Mucosa of rectum (tissue), 2 donors: ENCODE measurements around the gene THPO.
A peak's percentile ranks its signal among the peaks of the same experiment; 100 is the strongest.

ENCODE experiments used
- H3K27ac ChIP-seq, 2 donors: one replicate each; pipeline ENCODE4 v1.7.0; 2013; ENCODE audit warnings: inconsistent platforms in 2 of 2, low read depth in 2 of 2, low read length in 2 of 2
- H3K27me3 ChIP-seq, 2 donors: one replicate each; pipeline ENCODE4 v1.7.0; 2013; ENCODE audit warnings: low read length in 2 of 2; ENCODE audit not compliant: control insufficient read depth in 2 of 2, insufficient read depth in 2 of 2
- H3K36me3 ChIP-seq, 2 donors: one replicate each; pipeline ENCODE4 v1.7.0; 2013; ENCODE audit warnings: low read length in 2 of 2; ENCODE audit not compliant: control insufficient read depth in 2 of 2, insufficient read depth in 2 of 2
- H3K4me1 ChIP-seq, 2 donors: one replicate each; pipeline ENCODE4 v1.7.0; 2013; ENCODE audit warnings: low read length in 2 of 2, mild to moderate bottlenecking in 1 of 2; ENCODE audit not compliant: control insufficient read depth in 2 of 2, insufficient read depth in 2 of 2
- H3K4me3 ChIP-seq, 2 donors: one replicate each; pipeline ENCODE4 v1.7.0; 2013; ENCODE audit warnings: low read length in 2 of 2
- H3K9ac ChIP-seq, 2 donors: one replicate each; pipeline ENCODE4 v1.7.0; 2013; ENCODE audit warnings: low read length in 2 of 2, low read depth in 1 of 2, mild to moderate bottlenecking in 1 of 2
- H3K9me3 ChIP-seq, 2 donors: one replicate each; pipeline ENCODE4 v1.7.0; 2013; ENCODE audit warnings: low read length in 2 of 2; ENCODE audit not compliant: control insufficient read depth in 2 of 2
- donor health status: healthy.
- donor health status: Normal muscosa, but diverticular disease.

Gene THPO

GRCh38 chr3:184386047-184386806 lies 8.2 kb upstream of the THPO start:
- Histone ChIP-seq H3K9me3 (no peaks in the 10 kb centered on the region), H3K27ac (no peak overlapping the region), H3K4me1 (peaks cover 0 to 4% of the 10 kb centered on the region in 2 donors), H3K9ac (no peak overlapping the region), H3K36me3 (no peaks in the 10 kb centered on the region), H3K27me3 (peaks cover 9 to 20% of the 10 kb centered on the region in 2 donors), H3K4me3 (no peak overlapping the region)

- Histone ChIP-seq H3K27me3 (peaks cover 16 to 25% of the 10 kb centered on the region in 2 donors), H3K9me3 (no peaks in the 10 kb centered on the region), H3K9ac (no peak overlapping the region), H3K4me3 (no peak overlapping the region), H3K4me1 (peaks cover 8 to 10% of the 10 kb centered on the region in 2 donors), H3K36me3 (no peaks in the 10 kb centered on the region), H3K27ac (no peak overlapping the region)
Observed at GRCh38 chr3:184384856-184385422, 6.9 kb upstream of the THPO start.

- H3K4me3 ChIP-seq: no peak overlapping the region
- no peaks in the 10 kb centered on the region for H3K9me3 ChIP-seq
- H3K4me1 ChIP-seq: peaks cover 8 to 10% of the 10 kb centered on the region in 2 donors
- peaks cover 18 to 28% of the 10 kb centered on the region in 2 donors for H3K27me3 ChIP-seq
- no peaks in the 10 kb centered on the region for H3K36me3 ChIP-seq
- no peak overlapping the region for H3K9ac ChIP-seq
- H3K27ac ChIP-seq: no peak overlapping the region
Observed at GRCh38 chr3:184384342-184384741, 6.3 kb upstream of the THPO start.

GRCh38 chr3:184383033-184383740 lies 5.2 kb upstream of the THPO start:
- Histone ChIP-seq H3K36me3 (no peaks in the 10 kb centered on the region), H3K4me1 (peaks cover 8 to 10% of the 10 kb centered on the region in 2 donors), H3K9me3 (no peaks in the 10 kb centered on the region), H3K27me3 (peaks cover 29 to 40% of the 10 kb centered on the region in 2 donors), H3K9ac (no peak overlapping the region), H3K27ac (no peak overlapping the region), H3K4me3 (no peak overlapping the region)

- no peak overlapping the region for H3K27ac ChIP-seq
- peaks cover 33 to 43% of the 10 kb centered on the region in 2 donors for H3K27me3 ChIP-seq
- no peak overlapping the region for H3K4me3 ChIP-seq
- H3K9me3 ChIP-seq: no peaks in the 10 kb centered on the region
- no peaks in the 10 kb centered on the region for H3K36me3 ChIP-seq
- peaks cover 8 to 10% of the 10 kb centered on the region in 2 donors for H3K4me1 ChIP-seq
- H3K9ac ChIP-seq: no peak overlapping the region
Observed at GRCh38 chr3:184382326-184383032, 4.5 kb upstream of the THPO start.

GRCh38 chr3:184381261-184382224 lies 3.5 kb upstream of the THPO start:
- no peak overlapping the region for H3K9ac ChIP-seq
- no peaks in the 10 kb centered on the region for H3K9me3 ChIP-seq
- H3K27me3 ChIP-seq: peaks cover 33 to 43% of the 10 kb centered on the region in 2 donors
- no peaks in the 10 kb centered on the region for H3K36me3 ChIP-seq
- no peak overlapping the region for H3K27ac ChIP-seq
- peaks cover 8 to 10% of the 10 kb centered on the region in 2 donors for H3K4me1 ChIP-seq
- peak overlapping the region; percentile 45 to 58 for H3K4me3 ChIP-seq

- H3K36me3 ChIP-seq: no peaks in the 10 kb centered on the region
- H3K4me1 ChIP-seq: peaks cover 8 to 10% of the 10 kb centered on the region in 2 donors
- peak overlapping the region in 1 of 2 donors; percentile 31 for H3K9ac ChIP-seq
- H3K4me3 ChIP-seq: peak overlapping the region; percentile 45 to 58
- no peak overlapping the region for H3K27ac ChIP-seq
- no peaks in the 10 kb centered on the region for H3K9me3 ChIP-seq
- peaks cover 33 to 47% of the 10 kb centered on the region in 2 donors for H3K27me3 ChIP-seq
Observed at GRCh38 chr3:184380627-184381260, 2.7 kb upstream of the THPO start.

GRCh38 chr3:184380185-184380626 lies 2.2 kb upstream of the THPO start:
- Histone ChIP-seq H3K27me3 (peaks cover 33 to 47% of the 10 kb centered on the region in 2 donors), H3K9ac (peak overlapping the region in 1 of 2 donors; percentile 31), H3K36me3 (no peaks in the 10 kb centered on the region), H3K27ac (no peak overlapping the region), H3K9me3 (no peaks in the 10 kb centered on the region), H3K4me3 (peak overlapping the region; percentile 45 to 58), H3K4me1 (peaks cover 8 to 10% of the 10 kb centered on the region in 2 donors)
